ENCODE data around the gene TTC23. TPM values are rescaled to one million over a fixed set of nuclear protein-coding genes. Genes with fewer than 3 reads are reported as not detected.

The TTC23 gene
- total RNA-seq, 1 experiment from 2014 or later, result 43.1 TPM

DNA sequence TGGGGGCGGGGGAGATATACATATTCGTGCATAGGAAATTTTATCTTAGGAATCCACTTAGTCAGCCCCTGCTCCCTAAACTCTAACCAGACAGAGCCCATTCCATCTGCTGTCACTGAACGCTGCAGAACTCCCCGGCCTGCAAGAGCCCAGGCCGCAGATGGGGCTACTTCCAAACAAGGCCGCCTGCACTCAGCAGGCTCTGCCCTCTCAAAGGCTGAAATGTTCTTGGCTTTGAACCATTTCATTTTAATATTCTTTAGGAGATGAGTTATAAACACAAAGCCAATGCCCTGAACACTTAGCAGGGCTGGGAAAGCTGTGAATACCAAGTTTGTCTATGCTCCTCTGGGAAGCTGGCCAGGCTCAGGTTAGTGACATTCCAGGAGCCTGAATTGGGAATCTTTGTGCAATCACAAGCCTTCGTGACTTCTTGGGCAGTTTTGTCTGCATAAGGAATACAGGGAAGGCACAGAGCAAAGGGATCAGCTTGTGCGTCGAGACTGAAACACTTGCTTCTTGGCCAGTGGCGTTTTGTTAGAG, 79.5 kb downstream of the TTC23 start:
- no peaks in the 10 kb centered on the region for H3K27me3 ChIP-seq
- DNase-seq, result no peak
- peaks cover 20% of the 10 kb centered on the region; the same call in 1 of the 2 replicates for H3K36me3 ChIP-seq
- no peak overlapping the region for H3K27ac ChIP-seq
- peaks cover 12% of the 10 kb centered on the region for H3K4me1 ChIP-seq
- H3K4me3 ChIP-seq, result no peak overlapping the region
- no peaks in the 10 kb centered on the region for H3K9me3 ChIP-seq (replicated peaks)

- Histone ChIP-seq H3K4me1 (peaks cover 12% of the 10 kb centered on the region), H3K36me3 (peaks cover 23% of the 10 kb centered on the region; the same call in 1 of the 2 replicates), H3K9me3 (replicated peaks) (no peaks in the 10 kb centered on the region), H3K4me3 (no peak overlapping the region), H3K27ac (no peak overlapping the region), H3K27me3 (no peaks in the 10 kb centered on the region)
- DNase-seq, result no peak
These were observed 80.5 kb downstream of the TTC23 start for GRCh38 chr15:99168601-99169580.

GRCh38 chr15:99167640-99168039, 81.7 kb downstream of the TTC23 start:
- Histone ChIP-seq H3K36me3 (peaks cover 17% of the 10 kb centered on the region; the same call in 1 of the 2 replicates), H3K9me3 (replicated peaks) (no peaks in the 10 kb centered on the region), H3K27me3 (no peaks in the 10 kb centered on the region), H3K27ac (peak overlapping the region; percentile 18), H3K4me3 (no peak overlapping the region), H3K4me1 (peaks cover 12% of the 10 kb centered on the region)
- DNase-seq, result peak in 1 of 2 experiments; percentile 27

- H3K36me3 ChIP-seq, result peaks cover 13% of the 10 kb centered on the region; the same call in 1 of the 2 replicates
- H3K27ac ChIP-seq, result peak overlapping the region; percentile 18
- H3K9me3 ChIP-seq (replicated peaks), result no peaks in the 10 kb centered on the region
- H3K27me3 ChIP-seq, result no peaks in the 10 kb centered on the region
- H3K4me1 ChIP-seq, result peaks cover 12% of the 10 kb centered on the region
- H3K4me3 ChIP-seq, result no peak overlapping the region
- peak; percentile 26 to 50 for DNase-seq
These were observed 82.2 kb downstream of the TTC23 start for GRCh38 chr15:99167201-99167600.

GRCh38 chr15:99165956-99166689, 83.3 kb downstream of the TTC23 start:
- Histone ChIP-seq H3K27ac (no peak overlapping the region), H3K4me3 (no peak overlapping the region), H3K36me3 (peaks cover 12% of the 10 kb centered on the region; the same call in 1 of the 2 replicates), H3K9me3 (replicated peaks) (no peaks in the 10 kb centered on the region), H3K4me1 (peaks cover 12% of the 10 kb centered on the region), H3K27me3 (no peaks in the 10 kb centered on the region)
- no peak for DNase-seq

DNA sequence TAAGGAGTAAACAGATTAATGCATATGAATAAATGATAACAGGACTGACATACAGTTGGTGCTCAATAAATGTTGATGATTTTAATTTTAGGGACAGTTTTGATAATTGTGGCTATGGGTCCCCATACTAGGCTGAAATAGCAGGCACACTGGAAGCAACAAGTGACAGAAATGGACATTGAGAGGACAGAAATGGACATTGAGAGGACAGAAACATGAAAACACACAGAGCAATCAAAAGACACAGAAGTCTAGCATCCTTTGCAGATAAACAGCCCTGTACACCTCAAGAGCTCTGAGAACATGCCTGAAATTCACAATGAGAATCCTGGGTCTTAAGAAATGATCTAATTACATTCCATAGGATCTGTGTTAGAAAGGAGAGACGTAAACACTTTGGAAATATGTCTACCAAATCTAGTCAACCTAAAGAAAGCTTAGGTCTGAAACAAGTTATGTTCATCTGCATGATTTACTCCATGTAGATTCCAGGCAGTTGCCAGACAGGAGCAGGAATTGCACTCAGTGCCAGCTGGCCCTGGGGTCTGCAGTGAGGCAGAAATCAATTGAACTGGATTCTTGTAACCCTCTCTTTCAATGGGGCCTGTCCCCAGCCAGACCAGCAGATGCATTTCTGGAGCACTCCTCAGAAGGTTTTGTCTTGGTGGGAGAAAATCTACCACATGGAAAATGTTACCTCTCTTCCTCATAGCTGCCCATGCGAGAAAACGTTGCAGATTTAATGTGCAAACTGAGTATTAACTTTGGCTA, 84.2 kb downstream of the TTC23 start:
- H3K27ac ChIP-seq, result no peak overlapping the region
- H3K36me3 ChIP-seq, result peaks cover 9% of the 10 kb centered on the region; the same call in 1 of the 2 replicates
- H3K4me3 ChIP-seq, result no peak overlapping the region
- DNase-seq, result no peak
- no peaks in the 10 kb centered on the region for H3K27me3 ChIP-seq
- H3K9me3 ChIP-seq (replicated peaks), result no peaks in the 10 kb centered on the region
- peaks cover 12% of the 10 kb centered on the region for H3K4me1 ChIP-seq

GRCh38 chr15:99164119-99164518, 85.3 kb downstream of the TTC23 start:
- no peak overlapping the region for H3K4me3 ChIP-seq
- H3K27me3 ChIP-seq, result no peaks in the 10 kb centered on the region
- peaks cover 12% of the 10 kb centered on the region for H3K4me1 ChIP-seq
- no peak overlapping the region for H3K27ac ChIP-seq
- H3K9me3 ChIP-seq (replicated peaks), result no peaks in the 10 kb centered on the region
- DNase-seq, result no peak
- H3K36me3 ChIP-seq, result peaks cover 15% of the 10 kb centered on the region; the same call in 1 of the 2 replicates

DNA sequence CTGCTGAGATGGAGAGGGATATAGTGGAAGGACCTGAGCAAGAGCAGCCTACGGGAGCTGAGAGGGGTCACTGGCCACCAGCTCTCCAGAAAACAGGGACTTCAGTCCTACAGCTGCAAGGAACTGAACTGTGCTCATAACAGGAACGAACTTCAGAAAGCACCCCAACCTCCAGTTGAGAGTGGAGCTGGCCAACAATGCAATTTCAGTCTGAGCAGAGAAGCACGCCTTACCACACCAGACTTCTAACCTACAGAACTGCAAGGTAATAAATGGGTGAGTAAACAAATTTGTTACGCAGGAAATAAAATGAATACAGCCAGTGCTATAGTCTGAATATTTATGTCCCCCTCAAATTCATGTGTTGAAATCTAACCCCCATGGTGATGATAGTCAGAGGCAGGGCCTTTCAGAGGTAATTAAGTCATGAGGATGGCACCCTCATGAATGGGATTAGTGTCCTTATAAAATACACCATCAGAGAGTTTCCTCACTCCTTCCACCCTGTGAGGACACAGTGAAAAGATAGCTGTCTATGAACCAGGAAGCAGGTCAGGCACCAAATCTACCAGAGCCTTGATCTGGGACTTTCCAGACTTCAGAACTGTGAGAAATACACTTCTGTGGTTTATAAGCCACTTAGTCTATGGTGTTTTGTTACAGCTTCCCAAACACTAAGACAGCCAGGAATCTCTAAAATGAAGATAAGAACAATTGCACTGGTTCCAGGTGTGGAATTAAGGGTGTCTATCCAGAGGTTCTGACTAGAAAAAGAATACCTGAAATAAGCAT, 85.9 kb downstream of the TTC23 start:
- no peak for DNase-seq
- Histone ChIP-seq H3K4me3 (no peak overlapping the region), H3K4me1 (peaks cover 12% of the 10 kb centered on the region), H3K36me3 (peaks cover 15% of the 10 kb centered on the region; the same call in 1 of the 2 replicates), H3K27me3 (no peaks in the 10 kb centered on the region), H3K9me3 (replicated peaks) (no peaks in the 10 kb centered on the region), H3K27ac (no peak overlapping the region)

GRCh38 chr15:99158626-99159412, 90.6 kb downstream of the TTC23 start:
- peaks cover 25% of the 10 kb centered on the region for H3K36me3 ChIP-seq
- no peak overlapping the region for H3K4me3 ChIP-seq
- no peak for DNase-seq
- H3K4me1 ChIP-seq, result peaks cover 13% of the 10 kb centered on the region; the same call in 1 of the 2 replicates
- H3K9me3 ChIP-seq (replicated peaks), result no peaks in the 10 kb centered on the region
- H3K27me3 ChIP-seq, result no peaks in the 10 kb centered on the region
- H3K27ac ChIP-seq, result no peak overlapping the region

GRCh38 chr15:99157456-99157855, 91.9 kb downstream of the TTC23 start:
- H3K9me3 ChIP-seq (replicated peaks), result no peaks in the 10 kb centered on the region
- H3K27ac ChIP-seq, result no peak overlapping the region
- H3K4me1 ChIP-seq, result peaks cover 13% of the 10 kb centered on the region; the same call in 1 of the 2 replicates
- H3K36me3 ChIP-seq, result peaks cover 25% of the 10 kb centered on the region
- DNase-seq, result no peak
- no peaks in the 10 kb centered on the region for H3K27me3 ChIP-seq
- H3K4me3 ChIP-seq, result no peak overlapping the region

DNA sequence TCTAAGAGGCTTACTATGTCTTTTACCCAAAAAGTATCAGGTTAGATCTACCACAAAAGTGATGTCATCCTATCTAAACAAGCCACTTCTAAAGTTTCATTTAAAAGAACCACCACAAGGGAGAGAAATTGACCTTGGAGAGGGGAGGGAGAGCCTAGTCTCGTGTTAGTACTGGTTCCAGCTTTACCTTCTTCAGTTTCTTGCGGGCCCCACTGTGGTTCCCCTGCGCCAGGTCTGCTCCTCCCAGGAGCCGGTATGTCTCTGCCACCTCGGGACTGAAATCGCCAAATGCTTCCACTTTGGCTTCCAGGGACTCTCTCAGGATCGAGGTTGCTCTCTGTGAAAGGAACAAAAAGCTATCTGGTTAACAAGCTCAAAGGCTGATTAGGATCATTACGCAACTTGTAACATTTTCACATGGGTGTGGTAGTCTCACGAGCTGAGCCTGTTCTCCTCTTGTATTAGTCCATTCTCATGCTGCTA, 93.4 kb downstream of the TTC23 start:
- no peak overlapping the region for H3K27ac ChIP-seq
- H3K4me1 ChIP-seq, result peaks cover 13% of the 10 kb centered on the region; the same call in 1 of the 2 replicates
- H3K9me3 ChIP-seq (replicated peaks), result no peaks in the 10 kb centered on the region
- no peak for DNase-seq
- H3K27me3 ChIP-seq, result no peaks in the 10 kb centered on the region
- H3K36me3 ChIP-seq, result peaks cover 23% of the 10 kb centered on the region
- no peak overlapping the region for H3K4me3 ChIP-seq

DNA sequence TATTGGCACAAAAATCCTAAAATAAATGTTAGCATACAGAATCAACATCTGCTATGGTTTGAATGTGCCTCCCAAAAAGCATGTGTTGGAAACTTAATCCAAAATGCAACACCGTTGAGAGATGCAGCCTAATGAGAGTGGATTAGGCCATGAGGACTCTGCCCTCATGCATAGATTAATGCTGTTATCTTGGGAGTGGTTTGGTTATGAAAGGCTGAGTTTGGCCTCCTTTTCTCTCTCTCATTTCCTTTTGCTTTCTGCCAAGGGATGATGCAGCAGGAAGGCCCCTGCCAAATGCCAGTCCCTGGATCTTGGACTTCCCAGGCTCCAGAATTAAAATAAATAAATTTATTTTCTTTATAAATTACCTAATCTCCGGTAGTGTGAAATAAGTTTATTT, 95.1 kb downstream of the TTC23 start:
- H3K36me3 ChIP-seq, result peaks cover 18% of the 10 kb centered on the region

More for the DNA sequence above, 95.1 kb downstream of the TTC23 start:
- Histone ChIP-seq H3K4me3 (no peak overlapping the region), H3K27ac (no peak overlapping the region), H3K27me3 (no peaks in the 10 kb centered on the region), H3K9me3 (replicated peaks) (no peaks in the 10 kb centered on the region), H3K4me1 (peaks cover 13% of the 10 kb centered on the region; the same call in 1 of the 2 replicates)
- no peak for DNase-seq

Data from SJCRH30 (cell line).